Measurements from ENCODE around the gene EEF1AKMT4. TPM values are rescaled to one million over a fixed set of nuclear protein-coding genes. Genes with fewer than 3 reads are reported as not detected.

The EEF1AKMT4 gene
- total and polyA plus RNA-seq, 4 donors, result 2.1 to 13.9 (median 10.8) TPM

DNA sequence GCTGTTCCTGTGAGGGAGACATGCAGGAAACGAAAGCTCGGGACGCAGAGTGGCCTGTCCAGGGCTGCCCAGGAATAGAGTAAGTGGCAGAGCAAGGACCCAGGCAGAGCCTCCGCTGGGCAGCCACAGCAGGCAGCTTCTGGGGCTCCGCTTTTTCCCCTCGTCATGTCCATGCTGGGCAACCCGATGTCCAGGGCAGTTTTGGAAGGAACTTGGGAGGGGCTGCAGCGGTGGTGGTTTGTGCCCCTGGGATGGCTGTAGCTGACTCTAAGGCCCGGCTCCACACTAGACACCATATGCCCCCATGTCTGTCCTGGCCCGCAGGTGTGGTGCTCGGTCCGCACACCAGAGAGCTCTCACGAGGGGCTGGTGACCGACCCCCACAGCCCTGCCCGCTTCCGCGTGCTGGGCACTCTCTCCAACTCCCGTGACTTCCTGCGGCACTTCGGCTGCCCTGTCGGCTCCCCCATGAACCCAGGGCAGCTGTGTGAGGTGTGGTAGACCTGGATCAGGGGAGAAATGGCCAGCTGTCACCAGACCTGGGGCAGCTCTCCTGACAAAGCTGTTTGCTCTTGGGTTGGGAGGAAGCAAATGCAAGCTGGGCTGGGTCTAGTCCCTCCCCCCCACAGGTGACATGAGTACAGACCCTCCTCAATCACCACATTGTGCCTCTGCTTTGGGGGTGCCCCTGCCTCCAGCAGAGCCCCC lies 42.4 kb downstream of the EEF1AKMT4 start:
- Histone ChIP-seq H3K27ac (ENCODE audit: low read depth in 1 of 2, low read length in 2 of 2) (no peak overlapping the region), H3K9ac (ENCODE audit: low read depth in 1 of 2, low read length in 2 of 2) (no peak overlapping the region), H3K27me3 (ENCODE audit: control insufficient read depth in 4 of 4, insufficient read depth in 4 of 4, low read length in 3 of 4) (no peaks in the 10 kb centered on the region), H3K4me3 (ENCODE audit: low read depth in 1 of 3, low read length in 3 of 3) (no peak overlapping the region), H3K36me3 (ENCODE audit: control insufficient read depth in 4 of 4, insufficient read depth in 3 of 4, low read depth in 1 of 4, low read length in 3 of 4) (no peaks in the 10 kb centered on the region), H3K4me1 (ENCODE audit: control insufficient read depth in 4 of 4, insufficient read depth in 4 of 4, low read length in 3 of 4) (no peaks in the 10 kb centered on the region), H3K9me3 (ENCODE audit: control insufficient read depth in 4 of 4, low read length in 3 of 4) (no peaks in the 10 kb centered on the region)
- WGBS, result 94% methylated on average over 21 of the region's 21 CpGs
- TF ChIP-seq FOXA1 (IDR thresholded peaks at IDR 0.05) (no peak), EGR1 (IDR thresholded peaks at IDR 0.05; ENCODE audit: low read depth in 2 of 2) (no peak), SP1 (IDR thresholded peaks at IDR 0.05) (no peak), HNF4A (conservative IDR thresholded peaks at IDR 0.05) (no peak), RAD21 (IDR thresholded peaks at IDR 0.05) (no peak), NR2F2 (IDR thresholded peaks at IDR 0.05) (no peak), ATF3 (IDR thresholded peaks at IDR 0.05) (no peak), TAF1 (conservative IDR thresholded peaks at IDR 0.05) (no peak), RXRA (IDR thresholded peaks at IDR 0.05) (no peak), YY1 (IDR thresholded peaks at IDR 0.05) (no peak), GABPA (IDR thresholded peaks at IDR 0.05 in 1 of 2, conservative IDR thresholded peaks at IDR 0.05 in 1 of 2) (no peak), HNF4G (IDR thresholded peaks at IDR 0.05) (no peak), REST (IDR thresholded peaks at IDR 0.05) (no peak), FOXA2 (IDR thresholded peaks at IDR 0.05) (no peak)
- TF ChIP-seq, protein P1, sequence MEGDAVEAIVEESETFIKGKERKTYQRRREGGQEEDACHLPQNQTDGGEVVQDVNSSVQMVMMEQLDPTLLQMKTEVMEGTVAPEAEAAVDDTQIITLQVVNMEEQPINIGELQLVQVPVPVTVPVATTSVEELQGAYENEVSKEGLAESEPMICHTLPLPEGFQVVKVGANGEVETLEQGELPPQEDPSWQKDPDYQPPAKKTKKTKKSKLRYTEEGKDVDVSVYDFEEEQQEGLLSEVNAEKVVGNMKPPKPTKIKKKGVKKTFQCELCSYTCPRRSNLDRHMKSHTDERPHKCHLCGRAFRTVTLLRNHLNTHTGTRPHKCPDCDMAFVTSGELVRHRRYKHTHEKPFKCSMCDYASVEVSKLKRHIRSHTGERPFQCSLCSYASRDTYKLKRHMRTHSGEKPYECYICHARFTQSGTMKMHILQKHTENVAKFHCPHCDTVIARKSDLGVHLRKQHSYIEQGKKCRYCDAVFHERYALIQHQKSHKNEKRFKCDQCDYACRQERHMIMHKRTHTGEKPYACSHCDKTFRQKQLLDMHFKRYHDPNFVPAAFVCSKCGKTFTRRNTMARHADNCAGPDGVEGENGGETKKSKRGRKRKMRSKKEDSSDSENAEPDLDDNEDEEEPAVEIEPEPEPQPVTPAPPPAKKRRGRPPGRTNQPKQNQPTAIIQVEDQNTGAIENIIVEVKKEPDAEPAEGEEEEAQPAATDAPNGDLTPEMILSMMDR (IDR thresholded peaks at IDR 0.05; ENCODE audit: low read depth, low read length, missing input control), result no peak
- TF ChIP-seq, protein P2, sequence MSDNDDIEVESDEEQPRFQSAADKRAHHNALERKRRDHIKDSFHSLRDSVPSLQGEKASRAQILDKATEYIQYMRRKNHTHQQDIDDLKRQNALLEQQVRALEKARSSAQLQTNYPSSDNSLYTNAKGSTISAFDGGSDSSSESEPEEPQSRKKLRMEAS (IDR thresholded peaks at IDR 0.05), result no peak
- TF ChIP-seq, protein P3, sequence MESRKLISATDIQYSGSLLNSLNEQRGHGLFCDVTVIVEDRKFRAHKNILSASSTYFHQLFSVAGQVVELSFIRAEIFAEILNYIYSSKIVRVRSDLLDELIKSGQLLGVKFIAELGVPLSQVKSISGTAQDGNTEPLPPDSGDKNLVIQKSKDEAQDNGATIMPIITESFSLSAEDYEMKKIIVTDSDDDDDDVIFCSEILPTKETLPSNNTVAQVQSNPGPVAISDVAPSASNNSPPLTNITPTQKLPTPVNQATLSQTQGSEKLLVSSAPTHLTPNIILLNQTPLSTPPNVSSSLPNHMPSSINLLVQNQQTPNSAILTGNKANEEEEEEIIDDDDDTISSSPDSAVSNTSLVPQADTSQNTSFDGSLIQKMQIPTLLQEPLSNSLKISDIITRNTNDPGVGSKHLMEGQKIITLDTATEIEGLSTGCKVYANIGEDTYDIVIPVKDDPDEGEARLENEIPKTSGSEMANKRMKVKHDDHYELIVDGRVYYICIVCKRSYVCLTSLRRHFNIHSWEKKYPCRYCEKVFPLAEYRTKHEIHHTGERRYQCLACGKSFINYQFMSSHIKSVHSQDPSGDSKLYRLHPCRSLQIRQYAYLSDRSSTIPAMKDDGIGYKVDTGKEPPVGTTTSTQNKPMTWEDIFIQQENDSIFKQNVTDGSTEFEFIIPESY (IDR thresholded peaks at IDR 0.05), result no peak
- no peak for DNase-seq (ENCODE audit: low spot score)
